HAP-1 (cell line): ENCODE data around the gene KCNA3.

Experiments used
- DNase-seq, 2 experiments: peaks; one replicate each; pipeline ENCODE4 v3.0.0-alpha.2; 2016 to 2020; ENCODE audit warnings: low spot score in 2 of 2
- H3K27me3 ChIP-seq: fragments of 250-450 bp; sonication (Bioruptor Pico); 2 replicates; pipeline ENCODE4 v1.5.1; 2020; ENCODE audit warnings: low read depth, mild to moderate bottlenecking, moderate library complexity
- H3K36me3 ChIP-seq: fragments of 250-450 bp; sonication (Bioruptor Pico); replicated peaks from 2 replicates; pipeline ENCODE4 v1.5.1; 2020; ENCODE audit warnings: mild to moderate bottlenecking
- H3K4me1 ChIP-seq: fragments of 250-450 bp; sonication (Bioruptor Pico); 2 replicates; pipeline ENCODE4 v1.5.1; 2020; ENCODE audit warnings: mild to moderate bottlenecking
- H3K4me3 ChIP-seq: fragments of 250-450 bp; sonication (Bioruptor Pico); 2 replicates; pipeline ENCODE4 v1.5.1; 2020; ENCODE audit warnings: mild to moderate bottlenecking, moderate library complexity
- H3K9me3 ChIP-seq: fragments of 250-450 bp; sonication (Bioruptor Pico); 2 replicates; pipeline ENCODE4 v1.5.1; 2020; ENCODE audit warnings: mild to moderate bottlenecking, moderate library complexity
- in situ Hi-C: fragments of 300-500 bp; cut with MboI; formaldehyde crosslinking; loops from 3 replicates; pipeline ENCODE4 v1.14.3; 2020; ENCODE audit warnings: low sequenced_read_pairs, inconsistent platforms, mixed read lengths

KCNA3 gene

DNA sequence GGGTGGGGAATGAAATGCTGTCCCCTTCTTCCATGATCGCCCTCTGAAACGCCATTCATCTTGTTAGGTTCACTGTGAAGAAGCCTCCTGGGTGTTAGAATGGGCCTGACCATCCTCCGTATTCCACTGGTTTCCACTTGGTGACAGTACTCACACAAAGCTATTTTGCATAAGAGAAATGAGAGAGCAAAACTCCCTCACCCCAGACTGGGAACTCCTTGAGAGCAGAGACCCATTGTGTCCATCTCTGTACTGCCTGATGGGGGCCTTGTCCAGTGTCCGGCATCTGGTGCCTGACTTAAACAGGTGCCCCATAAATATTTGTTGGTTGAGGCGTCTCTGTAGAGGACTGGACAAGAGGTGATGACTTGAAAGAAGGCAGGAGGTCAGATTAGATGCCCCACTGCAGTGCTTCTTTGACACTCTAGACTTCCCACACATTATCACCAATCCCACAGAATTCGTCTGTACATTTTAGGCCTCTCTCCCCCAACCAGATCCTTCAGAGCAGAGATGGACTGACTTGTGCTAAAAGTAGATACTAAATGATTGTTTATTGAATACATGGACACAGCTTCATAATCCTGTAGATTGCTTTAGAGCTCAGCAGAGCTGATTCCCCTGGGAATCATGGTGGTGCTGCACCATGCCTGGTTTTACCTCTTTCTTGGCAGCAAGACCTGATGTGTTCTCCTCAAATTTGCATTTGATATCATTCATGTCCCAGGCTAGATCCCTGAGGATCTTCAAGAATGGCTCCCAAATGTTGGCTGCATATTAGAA, 46.2 kb downstream of the KCNA3 start:
- Histone ChIP-seq H3K27me3 (peaks cover 6% of the 10 kb centered on the region), H3K4me3 (no peak overlapping the region), H3K9me3 (no peaks in the 10 kb centered on the region), H3K4me1 (no peaks in the 10 kb centered on the region), H3K36me3 (no peaks in the 10 kb centered on the region)
- no peak for DNase-seq
- in situ Hi-C loops: no loop called here

DNA sequence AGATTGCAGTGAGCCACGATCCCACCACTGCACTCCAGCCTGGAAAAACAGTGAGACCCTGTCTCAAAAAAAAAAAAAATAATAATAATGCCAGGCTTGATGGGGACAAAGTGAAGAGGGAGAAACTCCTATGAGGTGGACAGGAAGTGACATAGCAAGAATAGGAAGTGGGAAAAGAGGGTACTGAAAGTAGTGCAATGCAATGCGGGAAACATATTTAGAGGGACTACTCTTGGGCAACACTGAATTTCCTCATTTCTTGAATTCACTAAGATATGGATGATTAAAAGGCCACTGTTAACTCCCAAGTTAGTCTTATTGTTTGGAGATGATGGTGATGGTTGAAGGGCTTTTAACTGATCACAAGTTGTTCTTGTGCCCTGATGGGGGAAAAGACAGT, 47.0 kb downstream of the KCNA3 start:
- in situ Hi-C loops: no loop called here
- no peak for DNase-seq
- Histone ChIP-seq H3K36me3 (no peaks in the 10 kb centered on the region), H3K27me3 (peaks cover 11% of the 10 kb centered on the region), H3K4me3 (no peak overlapping the region), H3K4me1 (no peaks in the 10 kb centered on the region), H3K9me3 (no peaks in the 10 kb centered on the region)

DNA sequence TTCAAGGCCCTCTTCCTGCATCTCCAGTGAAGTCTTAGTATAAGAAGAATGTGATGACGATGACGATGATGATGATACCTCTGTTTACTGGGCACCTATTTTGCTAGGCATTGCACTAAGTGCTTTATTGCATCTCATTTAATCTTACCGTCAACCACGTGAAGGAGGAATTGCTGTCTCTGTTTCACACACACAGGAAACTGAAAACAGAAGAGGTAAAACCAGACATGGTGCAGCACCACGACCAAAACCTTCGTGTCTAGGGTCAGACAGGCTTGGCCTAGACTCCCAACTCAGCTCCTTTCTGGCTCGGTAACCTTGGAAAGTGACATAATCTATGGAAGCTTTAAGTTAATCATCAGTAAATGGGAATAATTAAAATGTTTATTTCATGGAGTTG, 47.9 kb downstream of the KCNA3 start:
- DNase-seq: no peak
- in situ Hi-C loops: no loop called here
- no peaks in the 10 kb centered on the region for H3K36me3 ChIP-seq
- peaks cover 15% of the 10 kb centered on the region for H3K27me3 ChIP-seq
- no peaks in the 10 kb centered on the region for H3K4me1 ChIP-seq
- H3K4me3 ChIP-seq: no peak overlapping the region
- H3K9me3 ChIP-seq: no peaks in the 10 kb centered on the region
